Inflammatory macrophage treated with lipopolysaccharide for 1 hour (primary cell): ENCODE data around the gene PLXDC2.

Source experiments
- DNase-seq, 2 donors: peaks; one replicate each; pipeline ENCODE4 v3.0.0-alpha.2; 2020 to 2022

Gene PLXDC2

GRCh38 chr10:20289070-20289828 is 473.0 kb downstream of the PLXDC2 start:
- no peak for DNase-seq

DNA sequence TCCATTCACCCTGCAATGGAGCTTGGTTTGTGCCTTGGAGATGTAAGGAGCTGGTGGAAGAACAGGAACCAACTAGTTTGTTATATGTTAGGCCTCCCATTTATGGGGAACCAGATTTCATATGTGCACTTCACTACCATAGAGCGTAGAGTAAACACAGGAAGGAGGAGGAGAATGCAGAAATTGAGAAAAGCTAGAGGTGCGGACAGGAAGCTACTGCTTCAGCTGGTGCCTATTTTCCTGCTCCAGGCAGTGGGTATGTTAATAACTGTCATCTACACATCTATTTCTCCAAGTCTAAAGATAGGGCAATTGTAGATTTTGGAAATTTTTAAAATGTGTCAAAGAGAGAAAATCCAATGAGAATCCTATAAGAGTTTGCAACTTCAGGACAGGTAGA is 482.2 kb downstream of the PLXDC2 start:
- no peak for DNase-seq

GRCh38 chr10:20299034-20299736 is 483.0 kb downstream of the PLXDC2 start:
- no peak for DNase-seq

DNA sequence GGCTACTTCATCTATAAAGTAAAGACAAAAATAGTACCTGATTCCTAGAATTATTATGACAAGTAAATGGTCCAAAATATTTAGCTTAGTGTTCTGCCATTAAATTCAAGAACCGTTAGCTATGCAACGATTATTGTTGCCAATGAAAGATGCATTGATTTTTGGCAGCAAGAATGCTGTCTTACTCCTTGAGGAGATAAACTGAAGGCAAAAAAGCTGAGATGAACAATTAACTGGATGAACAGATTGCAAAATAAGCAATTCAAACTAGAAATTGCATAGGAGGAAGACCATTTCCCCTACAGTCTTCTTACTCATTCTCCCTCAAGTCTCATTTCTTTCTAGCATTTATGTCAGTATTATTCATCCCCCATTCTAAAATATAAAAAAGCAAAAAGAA is 484.5 kb downstream of the PLXDC2 start:
- DNase-seq = no peak

DNA sequence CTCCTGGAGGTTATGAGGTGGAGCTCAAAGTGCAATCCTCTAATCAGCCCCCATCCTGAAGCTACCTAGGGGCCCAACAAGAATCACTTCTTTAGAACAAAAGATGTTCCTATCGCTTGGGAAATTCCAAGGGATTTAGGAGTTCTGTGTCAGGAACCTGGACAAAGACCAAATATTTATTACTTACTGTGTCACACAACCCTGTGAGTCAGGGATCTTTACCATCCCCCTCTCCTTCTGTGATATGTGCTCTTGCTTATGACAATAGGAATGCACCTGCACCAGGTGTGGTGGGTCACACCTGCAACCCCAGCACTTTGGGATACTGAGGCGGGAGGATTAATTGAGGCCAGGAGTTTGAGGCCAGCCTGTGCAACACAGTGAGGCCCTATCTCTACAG is 485.8 kb downstream of the PLXDC2 start:
- DNase-seq = no peak

- DNase-seq = no peak
Measured at GRCh38 chr10:20303453-20304152, 487.4 kb downstream of the PLXDC2 start.

DNA sequence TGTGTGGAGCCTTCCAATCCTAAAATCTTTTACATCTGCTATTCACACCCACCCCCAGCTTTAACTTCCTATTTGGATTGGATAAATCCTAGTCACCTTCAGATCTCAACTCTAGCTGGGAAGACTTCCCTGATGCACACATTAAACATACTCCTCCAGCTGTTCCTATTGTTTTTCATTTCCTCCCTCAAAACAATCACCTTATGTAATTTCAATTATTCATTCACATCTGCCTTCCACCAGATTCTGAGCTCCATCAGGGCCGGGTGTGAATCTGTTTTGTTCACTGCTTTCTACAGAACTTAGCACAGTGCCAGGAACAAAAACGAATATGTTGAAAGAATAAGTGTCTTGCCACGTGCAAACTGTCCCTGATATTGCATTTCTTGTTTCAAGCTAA is 497.4 kb downstream of the PLXDC2 start:
- no peak for DNase-seq

GRCh38 chr10:20314431-20314830 is 498.2 kb downstream of the PLXDC2 start:
- no peak for DNase-seq

- no peak for DNase-seq
Measured at GRCh38 chr10:20327954-20328353, 511.7 kb downstream of the PLXDC2 start.

GRCh38 chr10:20330246-20330645 is 514.0 kb downstream of the PLXDC2 start:
- no peak for DNase-seq

DNA sequence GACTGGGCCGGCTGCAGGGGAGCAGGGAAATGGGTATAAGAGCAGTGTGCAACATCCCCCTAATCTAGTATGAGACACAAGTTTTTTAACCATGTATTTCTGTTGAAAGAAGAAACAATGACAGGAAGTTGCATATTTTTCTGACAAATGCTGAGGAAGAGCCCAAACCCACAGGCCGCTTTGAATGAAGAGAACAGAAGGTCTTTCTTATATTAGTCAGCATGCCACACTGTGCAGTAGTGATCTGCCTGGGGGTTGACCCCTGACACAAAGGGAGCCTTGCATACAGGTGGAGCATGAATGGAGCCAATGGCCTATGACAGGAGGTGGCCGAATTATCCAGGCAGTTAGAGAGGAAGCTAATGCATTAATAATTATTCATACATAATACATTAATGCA is 518.3 kb downstream of the PLXDC2 start:
- DNase-seq = no peak
